Lung (tissue), 12 donors: Measurements from ENCODE around the gene ACSM2A. TPM values are rescaled to one million over a fixed set of nuclear protein-coding genes. Genes with fewer than 3 reads are reported as not detected.
A peak's percentile ranks its signal among the peaks of the same experiment; 100 is the strongest.
"Not testable (repeated sequence)": the region's sequence is repeated elsewhere in the genome, so short reads cannot be mapped to it uniquely, and the experiment has no call there.

ENCODE experiments used
- ATAC-seq: fragments of 200-7000 bp; cut with Tn5 transposase; one replicate; pipeline ENCODE4 v1.9.1; 2020; ENCODE audit warnings: moderate number of reproducible peaks; ENCODE audit not compliant: insufficient read depth, low FRiP score
- DNase-seq, 3 donors: peaks; one replicate each; pipeline ENCODE4 v3.0.0-alpha.2; 2013 to 2017
- H3K27ac ChIP-seq, 2 donors: one replicate each; pipeline ENCODE4 v1.5.1; 2013; ENCODE audit warnings: mild to moderate bottlenecking in 2 of 2, moderate library complexity in 2 of 2, control low read depth in 1 of 2, inconsistent platforms in 1 of 2, low read depth in 1 of 2, low read length in 1 of 2
- H3K27me3 ChIP-seq, 3 donors: one replicate each; pipeline ENCODE4 v1.5.1; 2013; ENCODE audit warnings: low read length in 2 of 3; ENCODE audit not compliant: control insufficient read depth in 3 of 3, insufficient read depth in 3 of 3
- H3K36me3 ChIP-seq, 4 donors: one replicate each; pipeline ENCODE4 v1.5.1; 2013; ENCODE audit warnings: low read length in 4 of 4, mild to moderate bottlenecking in 1 of 4, moderate library complexity in 1 of 4; ENCODE audit not compliant: control insufficient read depth in 4 of 4, insufficient read depth in 4 of 4
- H3K4me1 ChIP-seq, 5 donors: one replicate each; pipeline ENCODE4 v1.5.1; 2013; ENCODE audit warnings: low read length in 5 of 5, mild to moderate bottlenecking in 2 of 5, moderate library complexity in 1 of 5; ENCODE audit not compliant: control insufficient read depth in 5 of 5, insufficient read depth in 5 of 5
- H3K4me3 ChIP-seq: one replicate; pipeline ENCODE4 v1.5.1; 2013; ENCODE audit warnings: mild to moderate bottlenecking, control low read depth, moderate library complexity
- H3K9ac ChIP-seq, 2 donors: one replicate each; pipeline ENCODE4 v1.5.1; 2013; ENCODE audit warnings: low read length in 2 of 2, control low read depth in 1 of 2; ENCODE audit not compliant: insufficient read depth in 1 of 2
- H3K9me3 ChIP-seq, 4 donors: one replicate each; pipeline ENCODE4 v1.5.1; 2013; ENCODE audit warnings: low read length in 3 of 4, mild to moderate bottlenecking in 1 of 4, moderate library complexity in 1 of 4; ENCODE audit not compliant: control insufficient read depth in 4 of 4, insufficient read depth in 3 of 4
- CTCF ChIP-seq: IDR thresholded peaks from 2 replicates; pipeline ENCODE4 v1.5.1; 2012; ENCODE audit warnings: mild to moderate bottlenecking; ENCODE audit errors: control extremely low read depth, extremely low read depth
- WGBS, 2 donors: extraction: QIAGEN DNeasy Blood & Tissue Kit; methylation state at CpG; one replicate each; pipeline ENCODE4 v1.1.7; 2013; 5-methylcytosine and 5-hydroxymethylcytosine counted together
- polyA plus RNA-seq, 2 donors: library from polyadenylated mRNA; stranded (reverse); fragments of 200-250 nt; gene quantifications; one replicate each; pipeline ENCODE4 v1.2.1, GENCODE V29; 2013
- total RNA-seq, 2 donors: library from RNA; depleted of rRNA in 1 of 2; stranded (reverse); fragments of >200 nt in 1 of 2; gene quantifications; one replicate each; pipeline ENCODE4 v1.2.1, GENCODE V29; 2014 to 2021
- donor health status: control.
- donor health status: control.
- donor health status: Bipolar disorder and iron deficiency.
- donor health status: healthy.
- donor health status: DM: yes; HTN: yes; CAD: no.

Gene ACSM2A
- total and polyA plus RNA-seq, 4 donors = 0.05 TPM; not detected in 3

GRCh38 chr16:20424129-20424866 lies 27.0 kb upstream of the ACSM2A start:
- no peak for TF ChIP-seq CTCF
- no peak for ATAC-seq
- Histone ChIP-seq H3K4me3 (no peak overlapping the region), H3K36me3 (no peaks in the 10 kb centered on the region), H3K27me3 (no peaks in the 10 kb centered on the region), H3K4me1 (no peaks in the 10 kb centered on the region), H3K9me3 (no peaks in the 10 kb centered on the region), H3K27ac (no peak overlapping the region), H3K9ac (no peak overlapping the region)
- DNase-seq = no peak
- WGBS, 2 donors = 76 to 84% methylated on average over 2 of the region's 2 CpGs

GRCh38 chr16:20427401-20427797 lies 23.9 kb upstream of the ACSM2A start:
- not testable (repeated sequence) for DNase-seq, H3K9me3 ChIP-seq, H3K27me3 ChIP-seq, H3K4me1 ChIP-seq, ATAC-seq, H3K27ac ChIP-seq, H3K36me3 ChIP-seq, H3K4me3 ChIP-seq, H3K9ac ChIP-seq
- 61 to 78% methylated on average over 2 of the region's 2 CpGs for WGBS, 2 donors

- not testable (repeated sequence) for H3K9ac ChIP-seq, H3K4me1 ChIP-seq, H3K27me3 ChIP-seq, H3K9me3 ChIP-seq, DNase-seq, H3K27ac ChIP-seq, ATAC-seq, H3K4me3 ChIP-seq, H3K36me3 ChIP-seq
- 71 to 85% methylated on average over 7 of the region's 7 CpGs for WGBS, 2 donors
Observed at GRCh38 chr16:20429499-20429898, 21.8 kb upstream of the ACSM2A start.

GRCh38 chr16:20430480-20430879 lies 20.8 kb upstream of the ACSM2A start:
- H3K36me3 ChIP-seq, H3K4me1 ChIP-seq, H3K9me3 ChIP-seq, DNase-seq, H3K4me3 ChIP-seq, ATAC-seq, H3K27ac ChIP-seq, H3K27me3 ChIP-seq, H3K9ac ChIP-seq: not testable (repeated sequence)
- WGBS, 2 donors = 70 to 85% methylated on average over 1 of the region's 1 CpG

GRCh38 chr16:20430948-20431347 lies 20.4 kb upstream of the ACSM2A start:
- H3K4me3 ChIP-seq = no peak overlapping the region
- H3K4me1 ChIP-seq = no peaks in the 10 kb centered on the region
- ATAC-seq = no peak
- no peak overlapping the region for H3K9ac ChIP-seq
- no peaks in the 10 kb centered on the region for H3K36me3 ChIP-seq
- DNase-seq = no peak
- H3K9me3 ChIP-seq = no peaks in the 10 kb centered on the region
- H3K27me3 ChIP-seq = no peaks in the 10 kb centered on the region
- 79 to 89% methylated on average over 11 of the region's 11 CpGs for WGBS, 2 donors
- no peak for TF ChIP-seq CTCF
- no peak overlapping the region for H3K27ac ChIP-seq

GRCh38 chr16:20438950-20439349 lies 12.4 kb upstream of the ACSM2A start:
- not testable (repeated sequence) for H3K9ac ChIP-seq, H3K4me3 ChIP-seq, H3K36me3 ChIP-seq, H3K9me3 ChIP-seq, ATAC-seq, H3K27ac ChIP-seq, H3K27me3 ChIP-seq, H3K4me1 ChIP-seq, DNase-seq
- 57% methylated on average over 2 of the region's 2 CpGs; no CpG with 5 or more reads in 1 of the 2 donors for WGBS, 2 donors

- not testable (repeated sequence) for H3K4me3 ChIP-seq, H3K4me1 ChIP-seq, H3K9ac ChIP-seq, H3K27me3 ChIP-seq, H3K9me3 ChIP-seq, H3K27ac ChIP-seq, H3K36me3 ChIP-seq
- ATAC-seq (peak; percentile 54), DNase-seq (peak in 2 of 3 donors; percentile 29 to 66)
- WGBS, 2 donors = 61 to 78% methylated on average over 3 of the region's 3 CpGs
Observed at GRCh38 chr16:20439820-20440231, 11.5 kb upstream of the ACSM2A start.
